ENCODE results near the gene PHACTR3. TPM values are rescaled to one million over a fixed set of nuclear protein-coding genes. Genes with fewer than 3 reads are reported as not detected.

The PHACTR3 gene
- total RNA-seq, 2 donors from 2014 or later: 0.13 TPM; not detected in 1

- Histone ChIP-seq H3K4me3 (ENCODE audit: low read length) (no peak overlapping the region), H3K27me3 (ENCODE audit: control insufficient read depth, insufficient read depth, low read length, poor library complexity, severe bottlenecking) (no peaks in the 10 kb centered on the region), H3K9ac (ENCODE audit: extremely low read depth, low read length, poor library complexity, severe bottlenecking) (no peak overlapping the region), H3K27ac (ENCODE audit: low read depth, low read length) (no peak overlapping the region), H3K4me1 (ENCODE audit: control insufficient read depth, insufficient read depth, low read length) (no peaks in the 10 kb centered on the region), H3K9me3 (ENCODE audit: control insufficient read depth, low read length) (no peaks in the 10 kb centered on the region), H3K36me3 (ENCODE audit: control insufficient read depth, insufficient read depth, low read length) (no peaks in the 10 kb centered on the region)
- no peak for DNase-seq
- 74 to 94% methylated on average over 3 to 5 of the region's 5 CpGs for WGBS, 2 experiments (ENCODE audit: insufficient coverage in 1 of 2, insufficient read length in 1 of 2)
- Mint-ChIP-seq H3K36me3 (ENCODE audit: low read depth) (no peaks in the 10 kb centered on the region), H3K27ac (no peak overlapping the region), H3K4me1 (no peaks in the 10 kb centered on the region), H3K4me3 (no peak overlapping the region), H3K27me3 (ENCODE audit: insufficient read depth) (peaks cover 12% of the 10 kb centered on the region), H3K9me3 (peaks cover 14% of the 10 kb centered on the region)
- TF ChIP-seq CTCF (conservative IDR thresholded peaks at IDR 0.05): no peak
These were observed 254.1 kb downstream of the PHACTR3 start for GRCh38 chr20:59858425-59858824.

GRCh38 chr20:59861401-59861800, 257.1 kb downstream of the PHACTR3 start:
- TF ChIP-seq CTCF (conservative IDR thresholded peaks at IDR 0.05): no peak
- no peaks in the 10 kb centered on the region for H3K4me1 ChIP-seq (ENCODE audit: control insufficient read depth, insufficient read depth, low read length)
- Mint-ChIP-seq H3K36me3 (ENCODE audit: low read depth) (no peaks in the 10 kb centered on the region), H3K4me3 (no peak overlapping the region), H3K27me3 (ENCODE audit: insufficient read depth) (peaks cover 4% of the 10 kb centered on the region), H3K4me1 (no peaks in the 10 kb centered on the region), H3K27ac (no peak overlapping the region), H3K9me3 (peaks cover 5% of the 10 kb centered on the region)
- WGBS, 2 experiments (ENCODE audit: insufficient coverage in 1 of 2, insufficient read length in 1 of 2): 86 to 87% methylated on average over 3 to 4 of the region's 4 CpGs
- no peak overlapping the region for H3K27ac ChIP-seq (ENCODE audit: low read depth, low read length)
- no peak overlapping the region for H3K4me3 ChIP-seq (ENCODE audit: low read length)
- H3K9ac ChIP-seq (ENCODE audit: extremely low read depth, low read length, poor library complexity, severe bottlenecking): no peak overlapping the region
- no peaks in the 10 kb centered on the region for H3K36me3 ChIP-seq (ENCODE audit: control insufficient read depth, insufficient read depth, low read length)
- no peaks in the 10 kb centered on the region for H3K9me3 ChIP-seq (ENCODE audit: control insufficient read depth, low read length)
- H3K27me3 ChIP-seq (ENCODE audit: control insufficient read depth, insufficient read depth, low read length, poor library complexity, severe bottlenecking): no peaks in the 10 kb centered on the region
- DNase-seq: no peak

- no peaks in the 10 kb centered on the region for H3K9me3 Mint-ChIP-seq
- no peaks in the 10 kb centered on the region for H3K4me1 ChIP-seq (ENCODE audit: control insufficient read depth, insufficient read depth, low read length)
- H3K9me3 ChIP-seq (ENCODE audit: control insufficient read depth, low read length): no peaks in the 10 kb centered on the region
- H3K27me3 Mint-ChIP-seq (ENCODE audit: insufficient read depth): peaks cover 4% of the 10 kb centered on the region
- H3K4me3 ChIP-seq (ENCODE audit: low read length): no peak overlapping the region
- H3K36me3 Mint-ChIP-seq (ENCODE audit: low read depth): no peaks in the 10 kb centered on the region
- WGBS, 2 experiments (ENCODE audit: insufficient coverage in 1 of 2, insufficient read length in 1 of 2): 94 to 97% methylated on average over 3 of the region's 3 CpGs
- H3K27ac Mint-ChIP-seq: no peak overlapping the region
- H3K4me3 Mint-ChIP-seq: no peak overlapping the region
- TF ChIP-seq CTCF (conservative IDR thresholded peaks at IDR 0.05): no peak
- no peak overlapping the region for H3K27ac ChIP-seq (ENCODE audit: low read depth, low read length)
- H3K27me3 ChIP-seq (ENCODE audit: control insufficient read depth, insufficient read depth, low read length, poor library complexity, severe bottlenecking): no peaks in the 10 kb centered on the region
- H3K9ac ChIP-seq (ENCODE audit: extremely low read depth, low read length, poor library complexity, severe bottlenecking): no peak overlapping the region
- H3K4me1 Mint-ChIP-seq: no peaks in the 10 kb centered on the region
- H3K36me3 ChIP-seq (ENCODE audit: control insufficient read depth, insufficient read depth, low read length): no peaks in the 10 kb centered on the region
- no peak for DNase-seq
These were observed 258.7 kb downstream of the PHACTR3 start for GRCh38 chr20:59863058-59863457.
